DOHH2 (cell line): Measurements from ENCODE around the gene HRH4.

Source experiments
- H3F3A ChIP-seq: fragments of 200-600 bp; sonication (generic), shearing (Covaris generic); 2 replicates; pipeline ENCODE4 v1.6.0; 2016; ENCODE audit warnings: antibody characterized with exemption, mild to moderate bottlenecking; ENCODE audit not compliant: control insufficient read depth, insufficient read depth
- H3K27ac ChIP-seq: fragments of 200-600 bp; sonication (generic); 2 replicates; pipeline ENCODE4 v1.5.1; 2014; ENCODE audit warnings: low read depth, mild to moderate bottlenecking, low read length, moderate library complexity
- H3K27me3 ChIP-seq: fragments of 200-600 bp; sonication (generic); 2 replicates; pipeline ENCODE4 v1.6.1; 2014; ENCODE audit warnings: mild to moderate bottlenecking, low read length, mixed read lengths; ENCODE audit not compliant: control insufficient read depth
- H3K36me3 ChIP-seq: fragments of 200-600 bp; sonication (generic); 2 replicates; pipeline ENCODE4 v1.6.1; 2014; ENCODE audit warnings: mild to moderate bottlenecking, low read length, moderate library complexity, mixed read lengths; ENCODE audit not compliant: control insufficient read depth
- H3K4me1 ChIP-seq: fragments of 200-600 bp; sonication (generic); 2 replicates; pipeline ENCODE4 v1.6.1; 2014; ENCODE audit warnings: mild to moderate bottlenecking, low read length, mixed read lengths; ENCODE audit not compliant: control insufficient read depth
- H3K4me2 ChIP-seq: fragments of 200-600 bp; sonication (generic); 2 replicates; pipeline ENCODE4 v1.6.0; 2014; ENCODE audit warnings: mild to moderate bottlenecking, low read length, moderate library complexity
- H3K4me3 ChIP-seq: fragments of 200-600 bp; sonication (generic); 2 replicates; pipeline ENCODE4 v1.5.1; 2014; ENCODE audit warnings: mild to moderate bottlenecking, low read length, mixed read lengths
- H3K79me2 ChIP-seq: fragments of 200-600 bp; sonication (generic); 2 replicates; pipeline ENCODE4 v1.6.1; 2014; ENCODE audit warnings: mild to moderate bottlenecking, low read length, mixed read lengths; ENCODE audit not compliant: control insufficient read depth
- H3K9me2 ChIP-seq: fragments of 200-600 bp; sonication (generic); replicated peaks from 2 replicates; pipeline ENCODE4 v1.6.1; 2014; ENCODE audit warnings: mild to moderate bottlenecking, low read length, mixed read lengths; ENCODE audit not compliant: control insufficient read depth
- H3K9me3 ChIP-seq: fragments of 200-600 bp; sonication (generic); 2 replicates; pipeline ENCODE4 v1.6.1; 2014; ENCODE audit warnings: antibody characterized with exemption, low read length, mixed read lengths; ENCODE audit not compliant: control insufficient read depth, insufficient read depth
- H4K20me1 ChIP-seq: fragments of 200-600 bp; sonication (generic); 2 replicates; pipeline ENCODE4 v1.6.0; 2014; ENCODE audit warnings: low read depth, mild to moderate bottlenecking, antibody characterized with exemption, low read length, moderate library complexity; ENCODE audit not compliant: control insufficient read depth, insufficient read depth
- EZH2phosphoT487 ChIP-seq: fragments of 200-600 bp; sonication (generic); IDR thresholded peaks from 2 replicates; pipeline ENCODE4 v1.6.1; 2017; ENCODE audit warnings: borderline replicate concordance, mild to moderate bottlenecking, antibody characterized with exemption, low read length, moderate library complexity, mixed read lengths
- TF ChIP-seq, protein P1 (sequence below): fragments of 200-600 bp; sonication (generic); IDR thresholded peaks from one replicate; pipeline ENCODE4 v1.5.1; 2014; ENCODE audit warnings: antibody characterized with exemption, mild to moderate bottlenecking, low read depth, low read length; ENCODE audit not compliant: poor library complexity, severe bottlenecking

Gene HRH4

DNA sequence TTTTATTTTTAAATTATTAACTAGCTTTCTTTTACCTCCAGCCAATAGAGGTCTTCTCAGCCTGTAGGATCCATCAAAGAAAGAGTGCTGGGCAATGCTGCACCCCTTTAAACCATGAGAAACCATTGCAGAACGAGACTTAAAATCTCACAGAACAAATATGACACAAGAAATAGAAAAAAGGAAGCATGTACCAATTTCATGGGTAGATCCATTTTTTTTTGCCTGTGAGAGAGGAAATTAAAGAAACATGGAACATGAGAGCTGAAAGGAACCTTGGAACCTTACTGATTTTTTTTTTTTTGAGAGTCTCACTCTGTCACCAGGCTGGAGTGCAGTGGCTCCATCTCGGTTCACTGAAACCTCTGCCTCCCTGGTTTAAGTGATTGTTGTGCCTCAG, 14.0 kb downstream of the HRH4 start:
- H4K20me1 ChIP-seq: no peaks in the 10 kb centered on the region
- H3K4me3 ChIP-seq: no peak overlapping the region
- H3K4me2 ChIP-seq: no peak overlapping the region
- no peaks in the 10 kb centered on the region for H3K4me1 ChIP-seq
- H3K27me3 ChIP-seq: no peaks in the 10 kb centered on the region
- TF ChIP-seq, protein P1, sequence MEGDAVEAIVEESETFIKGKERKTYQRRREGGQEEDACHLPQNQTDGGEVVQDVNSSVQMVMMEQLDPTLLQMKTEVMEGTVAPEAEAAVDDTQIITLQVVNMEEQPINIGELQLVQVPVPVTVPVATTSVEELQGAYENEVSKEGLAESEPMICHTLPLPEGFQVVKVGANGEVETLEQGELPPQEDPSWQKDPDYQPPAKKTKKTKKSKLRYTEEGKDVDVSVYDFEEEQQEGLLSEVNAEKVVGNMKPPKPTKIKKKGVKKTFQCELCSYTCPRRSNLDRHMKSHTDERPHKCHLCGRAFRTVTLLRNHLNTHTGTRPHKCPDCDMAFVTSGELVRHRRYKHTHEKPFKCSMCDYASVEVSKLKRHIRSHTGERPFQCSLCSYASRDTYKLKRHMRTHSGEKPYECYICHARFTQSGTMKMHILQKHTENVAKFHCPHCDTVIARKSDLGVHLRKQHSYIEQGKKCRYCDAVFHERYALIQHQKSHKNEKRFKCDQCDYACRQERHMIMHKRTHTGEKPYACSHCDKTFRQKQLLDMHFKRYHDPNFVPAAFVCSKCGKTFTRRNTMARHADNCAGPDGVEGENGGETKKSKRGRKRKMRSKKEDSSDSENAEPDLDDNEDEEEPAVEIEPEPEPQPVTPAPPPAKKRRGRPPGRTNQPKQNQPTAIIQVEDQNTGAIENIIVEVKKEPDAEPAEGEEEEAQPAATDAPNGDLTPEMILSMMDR: no peak
- no peak for TF ChIP-seq EZH2phosphoT487
- no peak overlapping the region for H3K27ac ChIP-seq
- no peaks in the 10 kb centered on the region for H3K9me2 ChIP-seq
- no peaks in the 10 kb centered on the region for H3K9me3 ChIP-seq
- H3F3A ChIP-seq: no peaks in the 10 kb centered on the region
- H3K36me3 ChIP-seq: no peaks in the 10 kb centered on the region
- H3K79me2 ChIP-seq: no peaks in the 10 kb centered on the region

DNA sequence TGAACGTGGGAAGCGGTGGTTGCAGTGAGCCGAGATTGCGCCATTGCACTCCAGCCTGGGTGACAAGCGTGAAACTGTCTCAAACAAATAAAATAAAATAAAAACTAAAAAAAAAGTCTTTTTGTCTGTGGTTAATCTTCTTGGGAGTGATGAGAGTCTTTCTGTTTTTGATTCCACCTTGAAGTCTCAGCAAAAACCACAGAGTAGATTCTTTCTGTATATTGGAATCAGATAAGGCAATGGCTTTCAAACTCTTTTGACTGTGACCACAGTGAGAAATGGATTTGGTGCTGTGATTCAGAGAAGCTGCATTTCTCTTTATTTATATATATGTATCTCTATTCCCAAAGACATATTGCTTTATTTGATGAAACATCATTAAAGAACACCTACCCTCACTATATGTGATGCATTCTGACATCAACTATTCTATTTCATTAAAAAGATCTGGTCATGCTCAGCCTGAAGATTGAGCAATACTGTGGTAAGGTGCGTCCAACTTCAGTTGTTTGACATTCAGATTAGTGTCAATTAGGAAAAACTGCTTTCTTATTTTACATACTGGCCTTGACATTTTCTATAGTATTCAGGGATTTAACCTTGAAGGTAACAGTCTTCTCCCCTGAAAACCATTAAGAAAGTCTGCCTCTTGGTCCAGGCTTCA, 15.6 kb downstream of the HRH4 start:
- Histone ChIP-seq H3K9me2 (no peaks in the 10 kb centered on the region), H3K27me3 (no peaks in the 10 kb centered on the region), H4K20me1 (no peaks in the 10 kb centered on the region), H3K4me3 (no peak overlapping the region), H3K4me2 (no peak overlapping the region), H3F3A (no peaks in the 10 kb centered on the region), H3K79me2 (no peaks in the 10 kb centered on the region), H3K4me1 (no peaks in the 10 kb centered on the region), H3K27ac (no peak overlapping the region), H3K9me3 (no peaks in the 10 kb centered on the region), H3K36me3 (no peaks in the 10 kb centered on the region)
- no peak for TF ChIP-seq EZH2phosphoT487
- TF ChIP-seq, protein P1: no peak

DNA sequence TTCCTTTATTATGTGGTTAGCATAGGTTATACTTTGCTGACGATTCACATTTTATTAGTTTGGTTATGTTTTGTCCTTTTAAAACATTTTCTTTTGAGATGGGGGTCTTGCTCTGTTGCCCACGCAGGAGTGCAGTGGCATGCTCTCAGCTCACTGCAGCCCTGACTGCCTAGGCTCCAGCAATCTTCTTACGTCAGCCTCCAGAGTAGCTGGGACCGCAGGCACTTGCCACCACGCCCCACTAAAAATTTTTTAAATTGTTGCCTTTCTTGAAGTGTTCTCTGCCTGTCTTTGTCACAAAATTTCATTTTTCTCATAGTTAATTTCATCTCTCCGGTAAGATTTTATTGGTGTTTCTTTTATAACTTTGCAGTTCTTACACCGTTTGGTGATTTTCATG, 18.9 kb downstream of the HRH4 start:
- Histone ChIP-seq H3K9me3 (no peaks in the 10 kb centered on the region), H3K4me3 (no peak overlapping the region), H3K27ac (no peak overlapping the region), H3K36me3 (no peaks in the 10 kb centered on the region), H3K79me2 (no peaks in the 10 kb centered on the region), H4K20me1 (no peaks in the 10 kb centered on the region), H3K4me1 (no peaks in the 10 kb centered on the region), H3F3A (no peaks in the 10 kb centered on the region), H3K4me2 (no peak overlapping the region), H3K9me2 (no peaks in the 10 kb centered on the region), H3K27me3 (no peaks in the 10 kb centered on the region)
- TF ChIP-seq EZH2phosphoT487: no peak
- TF ChIP-seq, protein P1: no peak
